Activated CD4-positive, alpha-beta memory T cell treated with anti-CD3 and anti-CD28 coated beads for 36 hours (primary cell): Measurements from ENCODE around the gene CARD19. TPM values are rescaled to one million over a fixed set of nuclear protein-coding genes. Genes with fewer than 3 reads are reported as not detected.

Experiments used
- CTCF ChIA-PET: fragments of 350-600 bp; sonication (Branson Sonifier 250); formaldehyde crosslinking; loops from one replicate; lab custom pipeline; 2021; ENCODE audit warnings: antibody characterized with exemption, inconsistent platforms; lab: Charles Lee
- POLR2A ChIA-PET: fragments of 350-600 bp; sonication (Branson Sonifier 250); formaldehyde crosslinking; loops from one replicate; lab custom pipeline; 2021; ENCODE audit warnings: antibody characterized with exemption; lab: Charles Lee
- DNase-seq: peaks from one replicate; pipeline ENCODE4 v3.0.0-alpha.2; 2020
- H3K27ac Mint-ChIP-seq: one replicate; pipeline ENCODE4 v1.8.0; 2021; ENCODE audit warnings: mixed read lengths
- H3K27me3 Mint-ChIP-seq: one replicate; pipeline ENCODE4 v1.8.0; 2021; ENCODE audit warnings: mixed read lengths
- H3K36me3 Mint-ChIP-seq: one replicate; pipeline ENCODE4 v1.8.0; 2021; ENCODE audit warnings: mixed read lengths
- H3K4me1 Mint-ChIP-seq: one replicate; pipeline ENCODE4 v1.8.0; 2021; ENCODE audit warnings: low read depth, mixed read lengths
- H3K4me3 Mint-ChIP-seq: one replicate; pipeline ENCODE4 v1.8.0; 2021; ENCODE audit warnings: mild to moderate bottlenecking, mixed read lengths
- H3K9me3 Mint-ChIP-seq: one replicate; pipeline ENCODE4 v1.8.0; 2021; ENCODE audit warnings: mixed read lengths
- intact Hi-C: fragments of 100-400 bp; cut with micrococcal nuclease; formaldehyde crosslinking; loops from one replicate; pipeline ENCODE4 v1.15.1; 2023
- total RNA-seq, 2 experiments: library from RNA; stranded (reverse); gene quantifications; one replicate each; pipeline ENCODE4 v1.2.3, GENCODE V29; 2021

CARD19 gene
- total RNA-seq, 2 experiments from 2014 or later = 77.9 to 80.0 TPM

- ChIA-PET CTCF (interaction anchor here (0.6 to 1.6 kb wide), 3 partner anchors 15 to 26 kb away, joined by 3 to 6 read pairs (median 5); no protein-coding TSS in a partner anchor), POLR2A (interaction anchor here (1.0 to 1.9 kb wide), 3 partner anchors 8 to 32 kb away, joined by 3 to 12 read pairs (median 10); no protein-coding TSS in a partner anchor)
- H3K36me3 Mint-ChIP-seq = peaks cover 40% of the 10 kb centered on the region
- H3K27ac Mint-ChIP-seq = peak overlapping the region; percentile 98
- no peak for DNase-seq
- peaks cover 68% of the 10 kb centered on the region for H3K4me1 Mint-ChIP-seq
- H3K4me3 Mint-ChIP-seq = peak overlapping the region; percentile 3
- H3K9me3 Mint-ChIP-seq = peaks cover 25% of the 10 kb centered on the region
- H3K27me3 Mint-ChIP-seq = no peaks in the 10 kb centered on the region
- intact Hi-C loops = loop anchor here (1.0 to 10.0 kb wide), 5 partner anchors 8 to 326 kb away; partner anchors contain the start of genes BICD2 and ZNF484
Observed at GRCh38 chr9:93091056-93091452, 5.0 kb upstream of the CARD19 start.

- intact Hi-C loops = loop anchor here (1.0 to 10.0 kb wide), 5 partner anchors 8 to 327 kb away; partner anchors contain the start of genes BICD2 and ZNF484
- Mint-ChIP-seq H3K4me1 (peaks cover 66% of the 10 kb centered on the region), H3K27ac (peak overlapping the region; percentile 98), H3K36me3 (peaks cover 38% of the 10 kb centered on the region), H3K9me3 (peaks cover 25% of the 10 kb centered on the region), H3K27me3 (no peaks in the 10 kb centered on the region), H3K4me3 (peak overlapping the region; percentile 18)
- CTCF ChIA-PET = interaction anchor here (0.6 to 1.6 kb wide), 3 partner anchors 15 to 27 kb away, joined by 3 to 6 read pairs (median 5); no protein-coding TSS in a partner anchor
- DNase-seq = peak; percentile 90
- POLR2A ChIA-PET = interaction anchor here (0.9 to 1.9 kb wide), 4 partner anchors 8 to 128 kb away, joined by 3 to 12 read pairs (median 6); no protein-coding TSS in a partner anchor
Observed at GRCh38 chr9:93091453-93092081, 4.5 kb upstream of the CARD19 start.

- H3K36me3 Mint-ChIP-seq = peaks cover 34% of the 10 kb centered on the region
- POLR2A ChIA-PET = interaction anchor here (0.9 to 1.9 kb wide), 3 partner anchors 9 to 129 kb away, joined by 3 to 12 read pairs (median 10); no protein-coding TSS in a partner anchor
- H3K27me3 Mint-ChIP-seq = no peaks in the 10 kb centered on the region
- H3K9me3 Mint-ChIP-seq = peaks cover 25% of the 10 kb centered on the region
- DNase-seq = peak; percentile 8
- intact Hi-C loops = loop anchor here (5.0 to 10.0 kb wide), 3 partner anchors 55 to 328 kb away; partner anchors contain the start of genes BICD2 and ZNF484
- peak overlapping the region; percentile 18 for H3K4me3 Mint-ChIP-seq
- H3K27ac Mint-ChIP-seq = peak overlapping the region; percentile 98
- peaks cover 68% of the 10 kb centered on the region for H3K4me1 Mint-ChIP-seq
- CTCF ChIA-PET = interaction anchor here (1.4 kb wide), 1 partner anchor 17 kb away, joined by 3 read pairs; no protein-coding TSS in a partner anchor
Observed at GRCh38 chr9:93092251-93092991, 3.6 kb upstream of the CARD19 start.

- Mint-ChIP-seq H3K36me3 (peaks cover 31% of the 10 kb centered on the region), H3K4me1 (peaks cover 77% of the 10 kb centered on the region), H3K27ac (peak overlapping the region; percentile 98), H3K27me3 (no peaks in the 10 kb centered on the region), H3K9me3 (peaks cover 25% of the 10 kb centered on the region), H3K4me3 (peak overlapping the region; percentile 15)
- ChIA-PET POLR2A (no interaction called here), CTCF (interaction anchor here (0.9 kb wide), 1 partner anchor 16 kb away, joined by 3 read pairs; no protein-coding TSS in a partner anchor)
- DNase-seq = peak; percentile 61
- intact Hi-C loops = loop anchor here (5.0 to 10.0 kb wide), 3 partner anchors 54 to 329 kb away; partner anchors contain the start of genes BICD2 and ZNF484
Observed at GRCh38 chr9:93093127-93093876, 2.7 kb upstream of the CARD19 start.

DNA sequence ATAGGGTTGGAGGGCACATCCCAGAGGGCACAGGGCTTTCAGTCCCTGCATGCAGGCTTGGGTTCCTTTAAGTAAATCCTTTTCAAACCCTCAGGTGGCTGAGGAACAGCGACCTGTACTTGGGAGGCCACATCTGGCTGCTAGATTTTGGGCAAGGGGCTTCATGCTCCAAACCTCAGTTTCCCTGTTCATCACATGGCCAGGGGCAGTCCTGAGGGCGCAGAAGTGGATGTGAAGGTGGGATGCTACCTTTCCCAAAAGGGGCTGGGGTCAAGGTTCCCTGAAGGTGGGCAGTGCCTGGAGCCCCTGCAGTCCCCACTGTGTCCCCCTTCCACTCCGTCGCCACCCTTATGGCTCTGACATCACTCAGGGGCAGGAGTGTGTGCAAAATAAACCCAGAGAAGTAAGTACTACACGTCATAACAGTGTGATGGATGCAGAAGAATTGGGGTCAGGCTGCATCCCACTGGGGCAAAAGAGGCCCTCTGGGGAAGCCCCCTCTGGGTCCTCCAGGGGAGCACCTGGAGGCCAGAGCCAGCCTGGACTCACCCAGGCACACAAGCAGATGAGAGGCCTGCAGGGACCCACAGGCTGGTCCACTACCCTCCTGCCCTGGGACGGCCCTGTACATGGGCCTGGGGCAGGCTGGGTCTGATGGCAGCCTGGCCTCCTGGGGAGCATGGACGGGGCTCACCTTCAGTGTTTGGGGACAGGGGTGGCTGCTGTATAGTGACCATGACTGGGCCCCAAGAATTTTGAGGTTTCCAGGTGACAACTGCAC lies 1.9 kb upstream of the CARD19 start:
- no peak for DNase-seq
- Mint-ChIP-seq H3K4me1 (peaks cover 74% of the 10 kb centered on the region), H3K36me3 (peaks cover 24% of the 10 kb centered on the region), H3K27ac (peak overlapping the region; percentile 98), H3K4me3 (peak overlapping the region; percentile 83), H3K27me3 (no peaks in the 10 kb centered on the region), H3K9me3 (peaks cover 25% of the 10 kb centered on the region)
- intact Hi-C loops = loop anchor here (2.0 to 10.0 kb wide), 4 partner anchors 53 to 329 kb away; partner anchors contain the start of genes BICD2 and ZNF484
- CTCF ChIA-PET = interaction anchor here (0.9 to 5.6 kb wide), 2 partner anchors 15 to 16 kb away, joined by 3 to 39 read pairs; no protein-coding TSS in a partner anchor
- POLR2A ChIA-PET = interaction anchor here (1.0 to 1.8 kb wide), 5 partner anchors 9 to 35 kb away, joined by 4 to 10 read pairs (median 9); no protein-coding TSS in a partner anchor

- intact Hi-C loops = loop anchor here (1.0 to 10.0 kb wide), 9 partner anchors 30 to 473 kb away; partner anchors contain the start of genes BICD2, FAM120A, FAM120AOS and ZNF484
- Mint-ChIP-seq H3K36me3 (peaks cover 20% of the 10 kb centered on the region), H3K9me3 (peaks cover 25% of the 10 kb centered on the region), H3K4me1 (peaks cover 74% of the 10 kb centered on the region), H3K27ac (peak overlapping the region; percentile 98), H3K27me3 (no peaks in the 10 kb centered on the region), H3K4me3 (peak overlapping the region; percentile 83)
- ChIA-PET POLR2A (interaction anchor here (1.0 to 1.8 kb wide), 5 partner anchors 9 to 35 kb away, joined by 4 to 10 read pairs (median 9); no protein-coding TSS in a partner anchor), CTCF (interaction anchor here (1.5 to 5.6 kb wide), 3 partner anchors 14 to 91 kb away, joined by 5 to 39 read pairs (median 6); no protein-coding TSS in a partner anchor)
- DNase-seq = no peak
Observed at GRCh38 chr9:93094658-93095204, 1.3 kb upstream of the CARD19 start.

DNA sequence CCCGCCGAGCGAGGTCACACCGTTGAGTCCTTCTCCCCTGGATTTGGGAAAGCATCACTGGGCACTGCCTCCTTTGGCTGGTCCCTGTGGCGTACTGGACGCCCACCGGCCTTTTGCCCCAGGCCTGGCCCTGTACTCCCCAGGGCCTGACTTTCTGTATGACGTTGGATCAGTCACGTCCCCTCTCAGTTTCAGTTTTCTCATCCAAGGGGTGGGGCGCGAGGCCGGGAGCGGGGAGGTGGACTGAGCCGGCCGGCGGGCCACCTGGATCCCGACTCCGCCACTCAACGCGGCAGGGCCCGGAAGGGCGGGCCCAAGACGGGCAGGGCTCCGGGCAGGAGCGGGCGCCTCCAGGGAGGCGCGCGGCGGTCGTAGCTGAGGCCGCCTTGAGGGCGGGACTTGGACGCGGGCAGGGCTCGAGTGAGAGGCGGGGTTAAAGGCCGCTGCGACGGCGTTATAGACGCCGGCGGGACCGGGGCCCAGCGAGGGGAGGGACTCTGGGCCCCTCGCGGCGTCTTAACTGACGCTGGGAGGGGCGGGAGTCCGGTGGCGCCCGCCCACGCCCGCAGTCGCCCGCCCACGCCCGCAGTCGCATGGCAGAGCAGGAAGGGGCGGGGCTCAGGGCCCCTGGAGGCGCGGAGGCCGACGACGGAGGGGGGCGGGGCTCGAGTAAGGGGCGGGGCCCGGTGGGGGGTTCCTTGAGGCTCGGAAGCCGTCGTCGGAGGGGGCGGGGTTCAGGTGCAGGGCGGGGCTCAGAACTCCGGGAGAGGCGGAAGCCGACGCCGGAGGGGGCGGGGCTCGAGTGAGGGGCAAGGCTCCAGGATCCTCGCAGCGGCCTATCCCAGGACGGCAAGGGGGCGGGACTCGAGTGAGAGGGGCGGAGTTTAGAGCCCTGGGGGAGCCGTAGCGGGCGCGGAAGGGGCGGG lies 549 bp upstream of the CARD19 start:
- POLR2A ChIA-PET = interaction anchor here (1.0 to 1.8 kb wide), 5 partner anchors 10 to 36 kb away, joined by 4 to 10 read pairs (median 9); no protein-coding TSS in a partner anchor
- Mint-ChIP-seq H3K4me1 (peaks cover 73% of the 10 kb centered on the region), H3K27ac (peak overlapping the region; percentile 98), H3K27me3 (no peaks in the 10 kb centered on the region), H3K36me3 (peaks cover 15% of the 10 kb centered on the region), H3K4me3 (peak overlapping the region; percentile 83), H3K9me3 (peaks cover 22% of the 10 kb centered on the region)
- CTCF ChIA-PET = interaction anchor here (1.5 to 5.6 kb wide), 3 partner anchors 13 to 92 kb away, joined by 5 to 39 read pairs (median 6); no protein-coding TSS in a partner anchor
- peak; percentile 100 for DNase-seq
- intact Hi-C loops = loop anchor here (1.0 to 10.0 kb wide), 10 partner anchors 31 to 472 kb away; partner anchors contain the start of genes BICD2, FAM120A, FAM120AOS and NINJ1

DNA sequence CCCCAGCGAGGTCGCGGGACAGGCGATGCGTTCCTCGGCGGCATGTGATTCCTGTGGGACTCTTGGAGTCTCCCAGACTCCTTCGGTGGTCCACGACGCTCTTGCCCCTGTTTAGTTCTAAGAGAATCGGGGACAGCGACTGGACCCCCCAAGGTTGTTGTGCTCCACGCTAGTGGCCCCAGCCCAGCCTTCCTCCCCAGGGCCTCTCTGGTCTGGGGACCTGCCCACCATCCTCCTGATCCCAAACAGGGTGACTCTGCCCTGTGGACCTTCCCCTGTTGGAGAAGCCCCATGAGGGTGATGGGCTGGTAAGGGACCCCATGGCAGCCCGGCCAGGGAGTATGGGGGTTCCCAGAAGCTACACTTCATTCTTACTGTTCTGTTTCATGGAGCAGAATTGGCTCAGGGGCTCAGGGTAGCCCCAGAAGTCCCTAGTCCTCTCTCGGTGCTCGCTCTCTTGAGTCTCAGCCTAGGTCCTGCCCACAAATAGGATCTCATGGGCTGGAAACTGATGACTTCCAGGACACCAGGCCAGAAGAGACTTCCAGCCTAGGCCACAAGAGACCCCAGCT lies 880 bp downstream of the CARD19 start:
- H3K36me3 Mint-ChIP-seq = peaks cover 14% of the 10 kb centered on the region
- H3K4me3 Mint-ChIP-seq = peak overlapping the region; percentile 88
- peak overlapping the region; percentile 79 for H3K27ac Mint-ChIP-seq
- no peaks in the 10 kb centered on the region for H3K27me3 Mint-ChIP-seq
- H3K9me3 Mint-ChIP-seq = peaks cover 10% of the 10 kb centered on the region
- no peak for DNase-seq
- intact Hi-C loops = loop anchor here (2.0 to 10.0 kb wide), 7 partner anchors 38 to 470 kb away; partner anchors contain the start of genes BICD2, FAM120A, FAM120AOS and NINJ1
- H3K4me1 Mint-ChIP-seq = peaks cover 67% of the 10 kb centered on the region
- ChIA-PET CTCF (interaction anchor here (1.1 to 5.6 kb wide), 3 partner anchors 12 to 142 kb away, joined by 3 to 39 read pairs (median 10); no protein-coding TSS in a partner anchor), POLR2A (interaction anchor here (0.8 to 1.8 kb wide), 3 partner anchors 10 to 131 kb away, joined by 3 to 6 read pairs (median 5); no protein-coding TSS in a partner anchor)
